Astrocyte (in vitro differentiated cells and primary cell): ENCODE results near the gene PCED1B. TPM values are rescaled to one million over a fixed set of nuclear protein-coding genes. Genes with fewer than 3 reads are reported as not detected.

Source experiments
- DNase-seq: peaks from one replicate; pipeline ENCODE4 v3.0.0-alpha.2; 2010; ENCODE audit warnings: low read depth
- FAIRE-seq: peaks from 2 replicates; lab custom pipeline; 2011; peaks lifted over from hg19 to GRCh38; lab: Jason Lieb, UNC
- H2AFZ ChIP-seq: 2 replicates; pipeline ENCODE4 v1.6.0; 2012; ENCODE audit warnings: low read depth, low read length, inconsistent platforms
- H3K27ac ChIP-seq: 2 replicates; pipeline ENCODE4 v1.5.1; 2011; ENCODE audit warnings: low read depth, low read length, inconsistent platforms
- H3K27me3 ChIP-seq: 2 replicates; pipeline ENCODE4 v1.6.0; 2011; ENCODE audit warnings: low read length, inconsistent platforms; ENCODE audit not compliant: insufficient read depth
- H3K36me3 ChIP-seq: 2 replicates; pipeline ENCODE4 v1.5.1; 2011; ENCODE audit warnings: low read length, inconsistent platforms; ENCODE audit not compliant: insufficient read depth
- H3K4me1 ChIP-seq: 2 replicates; pipeline ENCODE4 v1.5.1; 2011; ENCODE audit warnings: low read length, inconsistent platforms; ENCODE audit not compliant: insufficient read depth
- H3K4me2 ChIP-seq: 2 replicates; pipeline ENCODE4 v1.6.0; 2012; ENCODE audit warnings: low read length, inconsistent platforms
- H3K4me3 ChIP-seq: 2 replicates; pipeline ENCODE4 v1.5.1; 2011; ENCODE audit warnings: low read depth, mild to moderate bottlenecking, low read length, inconsistent platforms; ENCODE audit not compliant: insufficient read depth
- H3K79me2 ChIP-seq: 2 replicates; pipeline ENCODE4 v1.6.0; 2012; ENCODE audit warnings: mild to moderate bottlenecking, low read length, inconsistent platforms; ENCODE audit not compliant: insufficient read depth
- H3K9ac ChIP-seq: 2 replicates; pipeline ENCODE4 v1.6.0; 2012; ENCODE audit warnings: mild to moderate bottlenecking, low read length, inconsistent platforms
- H3K9me3 ChIP-seq: 2 replicates; pipeline ENCODE4 v1.5.1; 2012; ENCODE audit warnings: low read depth, mild to moderate bottlenecking, low read length, inconsistent platforms; ENCODE audit not compliant: insufficient read depth
- H4K20me1 ChIP-seq: 2 replicates; pipeline ENCODE4 v1.6.0; 2012; ENCODE audit warnings: low read length, inconsistent platforms; ENCODE audit not compliant: insufficient read depth
- H3K27ac Mint-ChIP-seq: one replicate; pipeline ENCODE4 v1.8.0; 2021; ENCODE audit warnings: mild to moderate bottlenecking, mixed read lengths; ENCODE audit not compliant: unreplicated experiment
- H3K27me3 Mint-ChIP-seq: one replicate; pipeline ENCODE4 v1.8.0; 2021; ENCODE audit warnings: low read depth, mixed read lengths; ENCODE audit not compliant: unreplicated experiment
- H3K36me3 Mint-ChIP-seq: one replicate; pipeline ENCODE4 v1.8.0; 2021; ENCODE audit warnings: low read depth, mixed read lengths; ENCODE audit not compliant: unreplicated experiment
- H3K4me1 Mint-ChIP-seq: one replicate; pipeline ENCODE4 v1.8.0; 2021; ENCODE audit warnings: low read depth, mixed read lengths; ENCODE audit not compliant: unreplicated experiment
- H3K4me3 Mint-ChIP-seq: one replicate; pipeline ENCODE4 v1.8.0; 2021; ENCODE audit warnings: mild to moderate bottlenecking, moderate library complexity, mixed read lengths; ENCODE audit not compliant: unreplicated experiment
- H3K9me3 Mint-ChIP-seq: one replicate; pipeline ENCODE4 v1.8.0; 2021; ENCODE audit warnings: mild to moderate bottlenecking, mixed read lengths; ENCODE audit not compliant: unreplicated experiment
- CTCF ChIP-seq: IDR thresholded peaks from 2 replicates; pipeline ENCODE4 v1.5.1; 2011; ENCODE audit warnings: low read depth, mild to moderate bottlenecking, inconsistent platforms, low read length, moderate library complexity; ENCODE audit not compliant: insufficient read depth
- EZH2 ChIP-seq: IDR thresholded peaks from 2 replicates; pipeline ENCODE4 v1.6.1; 2012; ENCODE audit warnings: mild to moderate bottlenecking, low read length, inconsistent platforms; ENCODE audit not compliant: insufficient read depth
- total RNA-seq: library from RNA; stranded (reverse); gene quantifications from 2 replicates; pipeline ENCODE4 v1.2.1, GENCODE V29; 2021

PCED1B gene
- total RNA-seq, 1 donor from 2014 or later = 1.8 TPM

GRCh38 chr12:47034661-47035060, 44.8 kb upstream of the PCED1B start:
- no peaks in the 10 kb centered on the region for H3K79me2 ChIP-seq
- TF ChIP-seq CTCF = no peak
- no peak for TF ChIP-seq EZH2
- Mint-ChIP-seq H3K4me1 (peaks cover 29% of the 10 kb centered on the region), H3K9me3 (no peaks in the 10 kb centered on the region), H3K4me3 (no peak overlapping the region), H3K27ac (peak overlapping the region; percentile 83), H3K27me3 (peaks cover 4% of the 10 kb centered on the region), H3K36me3 (no peaks in the 10 kb centered on the region)
- no peaks in the 10 kb centered on the region for H3K36me3 ChIP-seq
- H3K4me3 ChIP-seq = no peak overlapping the region
- peak overlapping the region; percentile 39 for H2AFZ ChIP-seq
- H3K4me2 ChIP-seq = peak overlapping the region; percentile 32
- no peaks in the 10 kb centered on the region for H3K9me3 ChIP-seq
- H4K20me1 ChIP-seq = no peaks in the 10 kb centered on the region
- DNase-seq (peak; percentile 93), FAIRE-seq (no peak)
- peaks cover 15% of the 10 kb centered on the region for H3K4me1 ChIP-seq
- peak overlapping the region; percentile 39 for H3K27ac ChIP-seq
- H3K27me3 ChIP-seq = no peaks in the 10 kb centered on the region
- no peak overlapping the region for H3K9ac ChIP-seq

- Histone ChIP-seq H2AFZ (no peak overlapping the region), H3K27ac (no peak overlapping the region)
- no peak for FAIRE-seq
Measured at GRCh38 chr12:47035484-47035883, 43.9 kb upstream of the PCED1B start.

More at GRCh38 chr12:47035484-47035883, 43.9 kb upstream of the PCED1B start:
- Mint-ChIP-seq H3K4me3 (no peak overlapping the region), H3K27me3 (peaks cover 2% of the 10 kb centered on the region), H3K4me1 (peaks cover 29% of the 10 kb centered on the region), H3K36me3 (no peaks in the 10 kb centered on the region), H3K27ac (no peak overlapping the region), H3K9me3 (no peaks in the 10 kb centered on the region)
- H3K4me1 ChIP-seq = peaks cover 15% of the 10 kb centered on the region
- no peak overlapping the region for H3K9ac ChIP-seq
- H3K4me2 ChIP-seq = no peak overlapping the region
- no peaks in the 10 kb centered on the region for H3K36me3 ChIP-seq
- no peaks in the 10 kb centered on the region for H4K20me1 ChIP-seq
- DNase-seq = no peak
- TF ChIP-seq CTCF (no peak), EZH2 (no peak)
- no peaks in the 10 kb centered on the region for H3K27me3 ChIP-seq
- H3K4me3 ChIP-seq = no peak overlapping the region
- no peaks in the 10 kb centered on the region for H3K79me2 ChIP-seq
- H3K9me3 ChIP-seq = no peaks in the 10 kb centered on the region
